GM06990 (cell line): ENCODE results near the gene AVL9.
"Not testable (repeated sequence)": the region's sequence is repeated elsewhere in the genome, so short reads cannot be mapped to it uniquely, and the experiment has no call there.

ENCODE experiments used
- DNase-seq: peaks from one replicate; pipeline ENCODE4 v3.0.0-alpha.2; 2011; ENCODE audit not compliant: insufficient read length; ENCODE audit errors: extremely low read depth
- H3K27me3 ChIP-seq: replicated peaks from 2 replicates; pipeline ENCODE4 v1.6.0; 2011; ENCODE audit warnings: low read length; ENCODE audit not compliant: control insufficient read depth, insufficient read depth
- H3K36me3 ChIP-seq: 2 replicates; pipeline ENCODE4 v1.5.1; 2011; ENCODE audit warnings: low read length; ENCODE audit not compliant: control insufficient read depth, insufficient read depth
- H3K4me3 ChIP-seq: replicated peaks from 2 replicates; pipeline ENCODE4 v1.5.1; 2011; ENCODE audit warnings: low read depth, mild to moderate bottlenecking, control low read depth, low read length
- TF ChIP-seq, protein P1 (sequence below): IDR thresholded peaks from 2 replicates; pipeline ENCODE4 v1.5.1; 2011; ENCODE audit warnings: low read length, control low read depth, mild to moderate bottlenecking, inconsistent platforms; ENCODE audit not compliant: insufficient read depth, poor library complexity, severe bottlenecking

AVL9 gene

DNA sequence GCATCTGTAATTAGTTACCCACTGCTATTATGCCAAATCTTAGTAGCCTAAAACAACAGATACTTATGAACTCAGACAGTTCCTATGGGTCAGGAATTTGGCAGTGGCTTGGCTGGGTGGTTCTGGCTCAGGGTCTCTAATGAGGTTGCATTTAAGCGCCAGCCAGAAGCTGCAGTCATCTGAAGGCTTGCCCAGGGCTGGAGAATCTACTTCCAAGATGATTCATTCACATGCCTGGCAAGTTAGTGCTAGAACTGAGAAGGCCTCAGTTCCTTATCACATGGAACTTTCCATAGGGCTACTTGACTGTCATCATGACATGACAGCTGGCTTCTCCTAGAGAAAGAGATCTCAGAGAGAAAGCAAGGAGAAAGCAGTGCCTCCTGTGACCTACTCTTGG is 121.3 kb downstream of the AVL9 start:
- Histone ChIP-seq H3K4me3 (no peak overlapping the region), H3K27me3 (no peaks in the 10 kb centered on the region), H3K36me3 (no peaks in the 10 kb centered on the region)
- TF ChIP-seq, protein P1, sequence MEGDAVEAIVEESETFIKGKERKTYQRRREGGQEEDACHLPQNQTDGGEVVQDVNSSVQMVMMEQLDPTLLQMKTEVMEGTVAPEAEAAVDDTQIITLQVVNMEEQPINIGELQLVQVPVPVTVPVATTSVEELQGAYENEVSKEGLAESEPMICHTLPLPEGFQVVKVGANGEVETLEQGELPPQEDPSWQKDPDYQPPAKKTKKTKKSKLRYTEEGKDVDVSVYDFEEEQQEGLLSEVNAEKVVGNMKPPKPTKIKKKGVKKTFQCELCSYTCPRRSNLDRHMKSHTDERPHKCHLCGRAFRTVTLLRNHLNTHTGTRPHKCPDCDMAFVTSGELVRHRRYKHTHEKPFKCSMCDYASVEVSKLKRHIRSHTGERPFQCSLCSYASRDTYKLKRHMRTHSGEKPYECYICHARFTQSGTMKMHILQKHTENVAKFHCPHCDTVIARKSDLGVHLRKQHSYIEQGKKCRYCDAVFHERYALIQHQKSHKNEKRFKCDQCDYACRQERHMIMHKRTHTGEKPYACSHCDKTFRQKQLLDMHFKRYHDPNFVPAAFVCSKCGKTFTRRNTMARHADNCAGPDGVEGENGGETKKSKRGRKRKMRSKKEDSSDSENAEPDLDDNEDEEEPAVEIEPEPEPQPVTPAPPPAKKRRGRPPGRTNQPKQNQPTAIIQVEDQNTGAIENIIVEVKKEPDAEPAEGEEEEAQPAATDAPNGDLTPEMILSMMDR: no peak
- DNase-seq: no peak

DNA sequence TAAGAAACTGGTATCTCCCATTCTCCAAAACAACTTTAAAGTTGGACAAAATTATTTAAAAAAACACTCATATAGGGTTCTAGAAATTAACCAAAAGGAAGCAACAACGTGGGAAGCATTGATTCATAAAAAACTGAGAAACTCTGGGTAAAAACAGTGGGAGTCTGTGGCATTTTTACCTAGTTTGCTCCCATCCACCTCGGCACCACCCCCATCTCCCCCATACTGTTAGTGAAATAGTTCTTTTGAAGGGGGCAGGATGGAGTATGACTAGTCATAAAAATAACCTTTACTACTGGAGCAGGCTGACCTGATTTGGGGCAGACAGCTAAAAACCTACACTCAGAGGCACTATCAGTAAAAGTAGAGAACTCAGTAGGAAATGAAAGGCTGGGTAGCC is 123.2 kb downstream of the AVL9 start:
- TF ChIP-seq, protein P1: no peak
- Histone ChIP-seq H3K27me3 (no peaks in the 10 kb centered on the region), H3K36me3 (no peaks in the 10 kb centered on the region), H3K4me3 (no peak overlapping the region)
- DNase-seq: no peak

DNA sequence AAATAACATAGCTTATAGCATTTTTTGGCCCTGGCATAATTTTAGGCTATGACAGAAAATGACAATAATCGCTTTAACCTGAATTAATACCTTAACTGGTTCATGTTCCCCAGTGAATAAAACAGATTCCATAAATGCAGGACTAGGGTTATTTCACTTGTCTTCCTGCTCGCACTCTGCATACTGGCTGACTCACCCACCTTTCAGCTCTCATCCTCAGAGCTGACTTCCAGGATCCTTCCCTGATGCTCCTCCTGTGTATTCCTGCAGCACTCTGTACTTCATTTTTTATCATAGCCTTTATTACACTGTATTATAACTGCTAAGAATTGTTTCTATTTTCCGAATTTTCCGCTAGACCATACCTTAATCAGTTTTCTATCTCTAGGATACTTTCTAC is 123.7 kb downstream of the AVL9 start:
- Histone ChIP-seq H3K36me3 (no peaks in the 10 kb centered on the region), H3K27me3 (no peaks in the 10 kb centered on the region), H3K4me3 (no peak overlapping the region)
- DNase-seq: no peak
- TF ChIP-seq, protein P1: no peak

- H3K4me3 ChIP-seq, DNase-seq, H3K27me3 ChIP-seq, H3K36me3 ChIP-seq: not testable (repeated sequence)
Measured at GRCh38 chr7:32619416-32619815, 124.1 kb downstream of the AVL9 start.

DNA sequence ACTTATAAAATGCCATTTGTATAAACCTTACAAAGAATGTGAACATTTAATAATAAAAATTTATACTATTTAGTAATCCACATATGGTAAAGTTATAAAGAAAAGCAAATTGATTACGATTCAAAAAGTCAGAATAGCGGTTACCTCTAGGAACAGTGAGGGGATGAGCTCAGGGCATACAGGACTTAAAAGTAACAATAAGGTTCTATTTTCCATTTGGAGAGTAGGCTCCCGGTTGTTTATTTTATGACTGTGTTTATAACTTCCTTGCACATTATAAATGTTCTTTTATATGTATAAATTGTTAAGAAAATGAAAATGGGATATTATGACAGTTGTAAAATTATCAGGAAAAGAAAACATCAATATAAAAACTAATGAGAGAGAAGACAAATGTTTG is 135.7 kb downstream of the AVL9 start:
- H3K27me3 ChIP-seq: no peaks in the 10 kb centered on the region
- TF ChIP-seq, protein P1: no peak
- H3K4me3 ChIP-seq: no peak overlapping the region
- no peak for DNase-seq
- no peaks in the 10 kb centered on the region for H3K36me3 ChIP-seq

GRCh38 chr7:32631590-32632497 is 136.6 kb downstream of the AVL9 start:
- not testable (repeated sequence) for H3K36me3 ChIP-seq, H3K4me3 ChIP-seq, DNase-seq, H3K27me3 ChIP-seq

- H3K36me3 ChIP-seq, H3K4me3 ChIP-seq, H3K27me3 ChIP-seq, DNase-seq: not testable (repeated sequence)
Measured at GRCh38 chr7:32633446-32633845, 138.2 kb downstream of the AVL9 start.

DNA sequence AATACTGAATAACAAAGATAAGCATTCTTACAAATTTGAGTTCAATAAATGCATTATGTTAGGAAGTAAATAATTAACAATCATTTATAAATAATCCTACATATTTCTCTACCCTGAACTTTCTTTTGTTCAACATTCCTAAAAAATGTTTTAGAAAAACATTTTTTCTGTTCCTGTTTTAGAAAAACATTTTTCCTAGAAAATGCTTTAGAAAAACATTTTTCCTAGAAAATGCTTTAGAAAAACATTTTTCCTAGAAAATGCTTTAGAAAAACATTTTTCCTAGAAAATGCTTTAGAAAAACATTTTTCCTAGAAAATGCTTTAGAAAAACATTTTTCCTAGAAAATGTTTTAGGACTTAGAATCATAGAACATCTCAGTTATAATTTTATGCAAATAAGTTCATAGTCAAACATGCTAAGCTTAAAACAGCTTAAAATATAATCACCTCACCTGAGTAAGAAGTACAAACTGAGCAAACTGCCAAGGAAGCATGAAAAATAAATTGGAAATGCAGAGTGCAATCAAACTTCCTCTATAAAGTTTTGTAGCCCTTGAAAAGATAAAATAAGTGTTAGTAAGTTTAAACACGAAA is 139.6 kb downstream of the AVL9 start:
- not testable (repeated sequence) for H3K27me3 ChIP-seq

GRCh38 chr7:32636725-32637462 is 141.6 kb downstream of the AVL9 start:
- H3K4me3 ChIP-seq, H3K36me3 ChIP-seq, DNase-seq, H3K27me3 ChIP-seq: not testable (repeated sequence)

More for the DNA sequence above, 139.6 kb downstream of the AVL9 start:
- DNase-seq, H3K4me3 ChIP-seq, H3K36me3 ChIP-seq: not testable (repeated sequence)
